H1 (cell line): Measurements from ENCODE around the gene FIP1L1. TPM values are rescaled to one million over a fixed set of nuclear protein-coding genes. Genes with fewer than 3 reads are reported as not detected.

Experiments
- CTCF ChIA-PET: fragments of 300-600 bp; sonication (Branson Sonifier 250); formaldehyde crosslinking; loops from one replicate; lab custom pipeline; 2021; ENCODE audit not compliant: partially characterized antibody; lab: Charles Lee
- POLR2A ChIA-PET: fragments of 300-600 bp; sonication (Branson Sonifier 250); formaldehyde crosslinking; loops from one replicate; lab custom pipeline; 2021; ENCODE audit warnings: inconsistent platforms; ENCODE audit not compliant: partially characterized antibody; lab: Charles Lee
- DNase-seq, 2 experiments: peaks; one replicate each; pipeline versions ENCODE4 v3.0.0 to v3.0.0-alpha.2; 2010 to 2022; ENCODE audit warnings: low spot score in 2 of 2, low read depth in 1 of 2, mixed read lengths in 1 of 2
- FAIRE-seq: peaks from 2 replicates; lab custom pipeline; 2011; peaks lifted over from hg19 to GRCh38; lab: Jason Lieb, UNC
- H2AFZ ChIP-seq: 2 replicates; pipeline ENCODE4 v1.8.1; 2012; ENCODE audit warnings: low read length, inconsistent platforms
- H2AK5ac ChIP-seq: 2 replicates; pipeline ENCODE4 v1.6.1; 2013; ENCODE audit warnings: low read depth, low read length
- H2BK120ac ChIP-seq: replicated peaks from 2 replicates; pipeline ENCODE3; 2013; ENCODE audit warnings: low read depth, low read length, inconsistent platforms
- H2BK12ac ChIP-seq: 2 replicates; pipeline ENCODE4 v1.6.1; 2013; ENCODE audit warnings: low read depth, low read length
- H2BK15ac ChIP-seq: 2 replicates; pipeline ENCODE4 v1.6.1; 2013; ENCODE audit warnings: low read length
- H2BK20ac ChIP-seq: 2 replicates; pipeline ENCODE4 v1.6.1; 2013; ENCODE audit warnings: low read length
- H2BK5ac ChIP-seq: 2 replicates; pipeline ENCODE4 v1.6.1; 2013; ENCODE audit warnings: low read depth, low read length
- H3K14ac ChIP-seq: 2 replicates; pipeline ENCODE4 v1.6.1; 2013; ENCODE audit warnings: inconsistent platforms; ENCODE audit not compliant: insufficient read length
- H3K18ac ChIP-seq: 2 replicates; pipeline ENCODE4 v1.6.1; 2013; ENCODE audit warnings: low read length; ENCODE audit errors: extremely low read depth
- H3K23ac ChIP-seq: 2 replicates; pipeline ENCODE4 v1.6.1; 2013; ENCODE audit warnings: inconsistent platforms; ENCODE audit not compliant: insufficient read length
- H3K23me2 ChIP-seq: 2 replicates; pipeline ENCODE4 v1.6.1; 2013; ENCODE audit warnings: low read depth, low read length
- H3K27ac ChIP-seq: 2 replicates; pipeline ENCODE4 v1.6.1; 2011; ENCODE audit warnings: low read depth, low read length, inconsistent platforms
- H3K27me3 ChIP-seq, 4 experiments: replicated peaks in 1 of 4; 1 replicate in 1 of 4; 2 replicates in 3 of 4; pipeline versions ENCODE4 v1.6.1 to v1.8.1; 2011 to 2013; ENCODE audit warnings: low read length in 3 of 4, mild to moderate bottlenecking in 3 of 4, inconsistent platforms in 2 of 4, mixed read lengths in 2 of 4, moderate library complexity in 1 of 4; ENCODE audit not compliant: control insufficient read depth in 3 of 4, insufficient read depth in 3 of 4; ENCODE audit errors: extremely low read depth in 1 of 4
- H3K36me3 ChIP-seq, 4 experiments: 2 replicates each; pipeline versions ENCODE4 v1.6.1 to v1.8.1; 2011 to 2013; ENCODE audit warnings: mild to moderate bottlenecking in 4 of 4, low read length in 3 of 4, moderate library complexity in 2 of 4, control low read depth in 1 of 4, inconsistent platforms in 1 of 4; ENCODE audit not compliant: insufficient read depth in 4 of 4, control insufficient read depth in 2 of 4
- H3K4ac ChIP-seq: replicated peaks from 2 replicates; pipeline ENCODE3; 2013; ENCODE audit warnings: low read length, low read depth, mixed read lengths, inconsistent platforms; ENCODE audit not compliant: insufficient read length
- H3K4me1 ChIP-seq, 4 experiments: replicated peaks in 1 of 4; 1 replicate in 1 of 4; 2 replicates in 3 of 4; pipeline versions ENCODE4 v1.6.1 to v1.8.1; 2011 to 2013; ENCODE audit warnings: low read length in 3 of 4, inconsistent platforms in 2 of 4, mixed read lengths in 1 of 4; ENCODE audit not compliant: insufficient read depth in 4 of 4, control insufficient read depth in 3 of 4
- H3K4me2 ChIP-seq, 2 experiments: 2 replicates each; pipeline versions ENCODE4 v1.6.1 to v1.8.1; 2011 to 2013; ENCODE audit warnings: low read depth in 2 of 2, low read length in 2 of 2, control low read depth in 1 of 2, inconsistent platforms in 1 of 2, mild to moderate bottlenecking in 1 of 2; ENCODE audit not compliant: insufficient read depth in 1 of 2
- H3K4me3 ChIP-seq, 4 experiments: fragments of 200-600, 300-600 bp in 1 of 4; sonication (generic), shearing (Covaris generic), sonication (Bioruptor Twin) in 1 of 4; 2 replicates each; pipeline versions ENCODE4 v1.5.1 to v1.8.1; 2011 to 2016; ENCODE audit warnings: low read length in 4 of 4, low read depth in 3 of 4, control low read depth in 2 of 4, inconsistent platforms in 2 of 4, mild to moderate bottlenecking in 2 of 4, mixed read lengths in 1 of 4, moderate library complexity in 1 of 4; ENCODE audit not compliant: insufficient read depth in 2 of 4; ENCODE audit errors: extremely low read depth in 1 of 4
- H3K56ac ChIP-seq: replicated peaks from 2 replicates; pipeline ENCODE3; 2013; ENCODE audit warnings: low read depth, mild to moderate bottlenecking, mixed read lengths, low read length, inconsistent platforms; ENCODE audit not compliant: insufficient read length
- H3K79me1 ChIP-seq: 2 replicates; pipeline ENCODE4 v1.6.1; 2013; ENCODE audit warnings: low read depth, low read length, control low read depth
- H3K79me2 ChIP-seq, 2 experiments: 2 replicates each; pipeline versions ENCODE4 v1.6.1 to v1.8.1; 2012 to 2013; ENCODE audit warnings: low read length in 2 of 2, mild to moderate bottlenecking in 2 of 2, inconsistent platforms in 1 of 2; ENCODE audit not compliant: insufficient read depth in 2 of 2, control insufficient read depth in 1 of 2
- H3K9ac ChIP-seq, 4 experiments: replicated peaks in 1 of 4; 1 replicate in 1 of 4; 2 replicates in 3 of 4; pipeline versions ENCODE4 v1.6.1 to v1.8.1; 2011 to 2013; ENCODE audit warnings: low read depth in 3 of 4, low read length in 3 of 4, control low read depth in 2 of 4, mild to moderate bottlenecking in 2 of 4, moderate library complexity in 2 of 4, inconsistent platforms in 1 of 4; ENCODE audit errors: extremely low read depth in 1 of 4
- H3K9me3 ChIP-seq, 2 experiments: 2 replicates each; pipeline versions ENCODE4 v1.6.1 to v1.8.1; 2012 to 2013; ENCODE audit warnings: mild to moderate bottlenecking in 2 of 2, moderate library complexity in 2 of 2, control low read depth in 1 of 2, inconsistent platforms in 1 of 2, low read depth in 1 of 2, low read length in 1 of 2, mixed read lengths in 1 of 2; ENCODE audit not compliant: insufficient read depth in 2 of 2
- H4K20me1 ChIP-seq, 2 experiments: replicated peaks in 1 of 2; 2 replicates each; pipeline versions ENCODE3 to v1.8.1; 2011 to 2013; ENCODE audit warnings: inconsistent platforms in 2 of 2, low read length in 2 of 2, mild to moderate bottlenecking in 1 of 2; ENCODE audit not compliant: insufficient read depth in 2 of 2, control insufficient read depth in 1 of 2
- H4K5ac ChIP-seq: 2 replicates; pipeline ENCODE4 v1.6.1; 2013; ENCODE audit warnings: low read length, low read depth, mixed read lengths, inconsistent platforms; ENCODE audit not compliant: insufficient read length
- H4K8ac ChIP-seq: 2 replicates; pipeline ENCODE4 v1.8.0; 2013; ENCODE audit warnings: mild to moderate bottlenecking, moderate library complexity, low read length, inconsistent platforms; ENCODE audit not compliant: insufficient read depth; ENCODE audit errors: extremely low read depth
- H4K91ac ChIP-seq: replicated peaks from 2 replicates; pipeline ENCODE3; 2013; ENCODE audit warnings: low read length, mixed read lengths, inconsistent platforms; ENCODE audit not compliant: insufficient read length
- ASH2L ChIP-seq: fragments of 200-600, 300-600 bp; sonication (generic); IDR thresholded peaks from one replicate; pipeline ENCODE4 v1.7.1; 2017; ENCODE audit warnings: low read length
- CBX5 ChIP-seq: fragments of 300-800, 300-1000 bp; sonication (generic); IDR thresholded peaks from 2 replicates; pipeline ENCODE4 v1.7.1; 2016; ENCODE audit warnings: antibody characterized with exemption, low read length, low read depth
- CTBP2 ChIP-seq: IDR thresholded peaks from 2 replicates; pipeline ENCODE4 v1.7.0; 2011; ENCODE audit warnings: borderline replicate concordance, mild to moderate bottlenecking, moderate library complexity, mixed read lengths, low read length; ENCODE audit not compliant: insufficient read depth, insufficient read length
- E2F6 ChIP-seq: IDR thresholded peaks from 2 replicates; pipeline ENCODE4 v1.6.1; 2012; ENCODE audit warnings: inconsistent platforms
- JUN ChIP-seq: IDR thresholded peaks from 2 replicates; pipeline ENCODE4 v1.6.1; 2011; ENCODE audit warnings: low read depth, mild to moderate bottlenecking, improper control_type of control experiment, low read length
- JUND ChIP-seq: IDR thresholded peaks from 2 replicates; pipeline ENCODE4 v1.6.1; 2011; ENCODE audit warnings: mild to moderate bottlenecking, improper control_type of control experiment, low read length
- MAFK ChIP-seq: IDR thresholded peaks from 2 replicates; pipeline ENCODE4 v1.6.1; 2012; ENCODE audit warnings: low read depth, mild to moderate bottlenecking, improper control_type of control experiment, low read length
- NANOG ChIP-seq: IDR thresholded peaks from 2 replicates; pipeline ENCODE4 v1.6.1; 2011; ENCODE audit warnings: low read length, low read depth, mild to moderate bottlenecking, inconsistent platforms; ENCODE audit not compliant: insufficient read depth, poor library complexity, severe bottlenecking
- SP2 ChIP-seq: IDR thresholded peaks from 2 replicates; pipeline ENCODE4 v1.6.1; 2012; ENCODE audit warnings: mild to moderate bottlenecking, low read length, inconsistent platforms
- polyA plus RNA-seq, 7 experiments: library from polyadenylated mRNA; depleted of rRNA in 3 of 7; stranded (reverse) in 5 of 7; unstranded in 2 of 7; fragments of >200 nt in 5 of 7; fragments of 200-250 nt in 2 of 7; gene quantifications; 1 replicate in 5 of 7; 2 replicates in 1 of 7; 4 replicates in 1 of 7; pipeline versions ENCODE4 v1.2.1 to v1.2.3, GENCODE V29; 2011 to 2013; ENCODE audit warnings: missing spikeins in 2 of 7, mixed read lengths in 2 of 7
- total RNA-seq: library from RNA; stranded (reverse); fragmentation: NEBNext Ultra II Directional; extraction: Animal tissue kit (Norgen Biotek cat#: 25700); gene quantifications from 2 replicates; pipeline ENCODE4 v1.2.1, GENCODE V29; 2021

Gene FIP1L1
- total and polyA plus RNA-seq, 2 of the 8 experiments (the other 6 are each of a cell fraction or from before 2014, with no cell fraction given), result 19.5 to 53.7 TPM

GRCh38 chr4:53427366-53427765 lies 49.9 kb downstream of the FIP1L1 start:
- Histone ChIP-seq H3K4me3 (no peak overlapping the region), H3K9ac (no peak overlapping the region), H3K4ac (no peak overlapping the region), H3K18ac (no peak overlapping the region), H3K27ac (no peak overlapping the region), H2BK120ac (no peak overlapping the region), H3K56ac (no peak overlapping the region), H3K79me2 (no peaks in the 10 kb centered on the region), H4K5ac (no peak overlapping the region)
- TF ChIP-seq CBX5 (no peak), JUND (no peak), NANOG (no peak), JUN (no peak), SP2 (no peak), E2F6 (no peak), ASH2L (no peak), CTBP2 (no peak), MAFK (no peak)
- TF ChIP-seq, all 59 proteins: peak for 0
- Histone ChIP-seq H2AK5ac (no peak overlapping the region), H3K9me3 (no peaks in the 10 kb centered on the region), H2AFZ (no peak overlapping the region), H3K23me2 (no peaks in the 10 kb centered on the region), H2BK12ac (no peak overlapping the region), H2BK20ac (no peak overlapping the region), H3K36me3 (peaks cover 0 to 42% (median 12%) of the 10 kb centered on the region in 4 experiments; a peak in 6 of 8 replicates), H3K14ac (no peak overlapping the region), H3K4me1 (no peaks in the 10 kb centered on the region), H2BK15ac (no peak overlapping the region), H4K91ac (no peak overlapping the region), H3K27me3 (no peaks in the 10 kb centered on the region), H3K4me2 (no peak overlapping the region), H4K20me1 (no peaks in the 10 kb centered on the region), H3K23ac (no peak overlapping the region), H3K79me1 (no peaks in the 10 kb centered on the region), H4K8ac (no peak overlapping the region), H2BK5ac (no peak overlapping the region)
- DNase-seq (no peak), FAIRE-seq (no peak)
- ChIA-PET CTCF (no interaction called here), POLR2A (no interaction called here)
